Right atrium auricular region (tissue), 2 donors: Measurements from ENCODE around the gene TMPRSS13. TPM values are rescaled to one million over a fixed set of nuclear protein-coding genes. Genes with fewer than 3 reads are reported as not detected.

Experiments
- DNase-seq: peaks from one replicate; pipeline ENCODE4 v3.0.0-alpha.2; 2019; ENCODE audit warnings: low spot score
- H3K27ac ChIP-seq, 2 donors: fragments of 200-600 bp; sonication (generic); 1 replicate in 1 of 2; 2 replicates in 1 of 2; pipeline ENCODE4 v1.5.1; 2016 to 2019
- H3K27me3 ChIP-seq, 2 donors: fragments of 200-600 bp; sonication (generic); one replicate each; pipeline versions ENCODE4 v1.5.1 to v1.6.0; 2017 to 2019
- H3K36me3 ChIP-seq: fragments of 200-600 bp; sonication (generic); one replicate; pipeline ENCODE4 v1.5.1; 2016
- H3K4me1 ChIP-seq, 2 donors: fragments of 200-600 bp; sonication (generic); one replicate each; pipeline versions ENCODE4 v1.5.1 to v1.6.0; 2017 to 2019
- H3K4me3 ChIP-seq, 2 donors: fragments of 200-600 bp; sonication (generic); 1 replicate in 1 of 2; 2 replicates in 1 of 2; pipeline ENCODE4 v1.5.1; 2017 to 2019; ENCODE audit warnings: mild to moderate bottlenecking in 1 of 2, moderate library complexity in 1 of 2
- H3K9me3 ChIP-seq, 2 donors: fragments of 200-600 bp; sonication (generic); one replicate each; pipeline ENCODE4 v1.5.1; 2019
- CTCF ChIP-seq, 2 donors: fragments of 200-600 bp; sonication (generic); IDR thresholded peaks; one replicate each; pipeline ENCODE4 v1.5.1; 2019; ENCODE audit warnings: antibody characterized with exemption in 2 of 2
- total RNA-seq, 2 donors: library from RNA; depleted of rRNA; stranded (reverse); fragments of >200 nt; gene quantifications; one replicate each; pipeline ENCODE4 v1.1.0, GENCODE V29; 2016

The TMPRSS13 gene
- total RNA-seq, 2 donors from 2014 or later = not detected

DNA sequence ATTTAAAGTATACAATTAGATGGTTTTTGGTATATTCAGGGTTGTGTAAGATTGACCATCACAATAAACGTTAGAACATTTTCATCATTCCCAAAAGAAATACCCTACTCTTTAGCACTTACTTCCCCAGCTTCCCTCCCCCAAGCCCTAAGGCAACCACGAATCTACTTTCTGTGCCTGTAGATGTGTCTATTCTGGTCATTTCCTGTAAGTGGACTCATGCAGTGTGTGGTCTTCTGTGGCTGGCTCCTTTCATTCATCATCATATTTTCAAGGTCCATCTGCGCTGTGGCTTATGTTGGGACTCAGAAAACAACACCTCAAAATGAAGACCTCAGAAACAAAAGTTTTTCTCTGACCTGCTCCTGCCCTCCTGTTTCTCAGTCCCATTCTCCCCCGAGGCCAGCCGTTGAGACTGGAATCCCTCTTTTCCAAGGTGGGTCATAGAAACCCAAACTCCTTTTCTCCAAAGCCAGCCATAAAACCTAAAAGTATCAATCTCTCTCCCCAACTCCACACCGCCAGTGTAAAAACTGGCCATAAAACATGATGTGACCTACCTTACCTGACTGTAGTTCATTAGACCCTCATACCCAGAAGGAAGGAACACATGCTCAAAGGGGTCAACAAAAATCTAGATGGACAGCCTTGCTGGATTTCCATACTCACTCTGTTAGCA lies 12.9 kb upstream of the TMPRSS13 start:
- H3K4me1 ChIP-seq = peaks cover 0 to 7% of the 10 kb centered on the region in 2 donors
- TF ChIP-seq CTCF (IDR thresholded peaks at IDR 0.05) = no peak
- peak; percentile 44 for DNase-seq
- H3K36me3 ChIP-seq = no peaks in the 10 kb centered on the region
- H3K4me3 ChIP-seq = no peak overlapping the region
- H3K27me3 ChIP-seq = no peaks in the 10 kb centered on the region
- no peak overlapping the region for H3K27ac ChIP-seq
- peaks cover 0 to 9% of the 10 kb centered on the region in 2 donors for H3K9me3 ChIP-seq

DNA sequence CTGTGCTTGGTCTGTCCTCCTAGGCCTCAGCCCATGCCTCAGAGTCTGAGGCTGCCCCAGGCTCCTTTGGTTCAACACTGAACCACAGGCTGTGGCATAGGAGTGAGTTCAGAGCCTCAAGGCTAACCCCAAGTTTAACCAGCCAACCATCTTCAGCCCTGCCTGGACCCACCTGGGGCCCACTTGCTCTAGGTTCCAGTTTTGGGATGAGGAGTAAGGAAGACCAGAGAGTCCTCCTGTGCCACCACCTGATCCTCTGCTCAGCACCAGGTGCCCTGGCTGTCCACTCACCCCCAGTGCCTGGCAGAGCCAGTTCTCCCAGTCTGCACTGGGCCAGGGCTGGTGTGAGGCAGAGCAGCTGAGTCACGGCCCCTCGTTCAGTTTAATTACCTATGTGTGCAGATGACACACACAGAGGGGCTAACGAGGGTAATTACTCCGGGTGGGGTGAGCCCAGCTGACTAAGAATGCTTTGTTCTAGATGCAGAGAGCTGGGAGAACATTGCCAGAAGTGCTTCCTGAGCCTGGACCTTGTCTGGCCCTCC lies 12.0 kb upstream of the TMPRSS13 start:
- Histone ChIP-seq H3K36me3 (no peaks in the 10 kb centered on the region), H3K27ac (no peak overlapping the region), H3K4me3 (no peak overlapping the region), H3K27me3 (no peaks in the 10 kb centered on the region), H3K4me1 (no peaks in the 10 kb centered on the region), H3K9me3 (peaks cover 0 to 9% of the 10 kb centered on the region in 2 donors)
- TF ChIP-seq CTCF (IDR thresholded peaks at IDR 0.05) = no peak
- DNase-seq = peak; percentile 36

- no peak for TF ChIP-seq CTCF (IDR thresholded peaks at IDR 0.05)
- peak; percentile 30 for DNase-seq
- H3K4me3 ChIP-seq = no peak overlapping the region
Measured at GRCh38 chr11:117940736-117941135, 11.5 kb upstream of the TMPRSS13 start.

GRCh38 chr11:117936973-117937372 lies 7.8 kb upstream of the TMPRSS13 start:
- TF ChIP-seq CTCF (IDR thresholded peaks at IDR 0.05) = no peak
- H3K27ac ChIP-seq = no peak overlapping the region
- no peaks in the 10 kb centered on the region for H3K9me3 ChIP-seq
- H3K4me3 ChIP-seq = no peak overlapping the region
- no peaks in the 10 kb centered on the region for H3K36me3 ChIP-seq
- H3K27me3 ChIP-seq = no peaks in the 10 kb centered on the region
- no peaks in the 10 kb centered on the region for H3K4me1 ChIP-seq
- DNase-seq = no peak

More at GRCh38 chr11:117940736-117941135, 11.5 kb upstream of the TMPRSS13 start:
- Histone ChIP-seq H3K4me1 (no peaks in the 10 kb centered on the region), H3K27ac (no peak overlapping the region), H3K36me3 (no peaks in the 10 kb centered on the region), H3K9me3 (peaks cover 0 to 9% of the 10 kb centered on the region in 2 donors), H3K27me3 (no peaks in the 10 kb centered on the region)

GRCh38 chr11:117934526-117935307 lies 5.5 kb upstream of the TMPRSS13 start:
- Histone ChIP-seq H3K36me3 (no peaks in the 10 kb centered on the region), H3K4me1 (no peaks in the 10 kb centered on the region), H3K27ac (no peak overlapping the region), H3K27me3 (no peaks in the 10 kb centered on the region), H3K9me3 (no peaks in the 10 kb centered on the region), H3K4me3 (no peak overlapping the region)
- TF ChIP-seq CTCF (IDR thresholded peaks at IDR 0.05) = no peak
- no peak for DNase-seq
